HG02885 (cell line): Measurements from ENCODE around the gene TP53BP2.
"Not testable (repeated sequence)": the region's sequence is repeated elsewhere in the genome, so short reads cannot be mapped to it uniquely, and the experiment has no call there.

ENCODE experiments used
- ATAC-seq: cut with Tn5 transposase; IDR thresholded peaks from one replicate; pipeline ENCODE4 v1.9.1; 2021; ENCODE audit warnings: mild to moderate bottlenecking; ENCODE audit not compliant: unreplicated experiment, poor library complexity

TP53BP2 gene, protein sequence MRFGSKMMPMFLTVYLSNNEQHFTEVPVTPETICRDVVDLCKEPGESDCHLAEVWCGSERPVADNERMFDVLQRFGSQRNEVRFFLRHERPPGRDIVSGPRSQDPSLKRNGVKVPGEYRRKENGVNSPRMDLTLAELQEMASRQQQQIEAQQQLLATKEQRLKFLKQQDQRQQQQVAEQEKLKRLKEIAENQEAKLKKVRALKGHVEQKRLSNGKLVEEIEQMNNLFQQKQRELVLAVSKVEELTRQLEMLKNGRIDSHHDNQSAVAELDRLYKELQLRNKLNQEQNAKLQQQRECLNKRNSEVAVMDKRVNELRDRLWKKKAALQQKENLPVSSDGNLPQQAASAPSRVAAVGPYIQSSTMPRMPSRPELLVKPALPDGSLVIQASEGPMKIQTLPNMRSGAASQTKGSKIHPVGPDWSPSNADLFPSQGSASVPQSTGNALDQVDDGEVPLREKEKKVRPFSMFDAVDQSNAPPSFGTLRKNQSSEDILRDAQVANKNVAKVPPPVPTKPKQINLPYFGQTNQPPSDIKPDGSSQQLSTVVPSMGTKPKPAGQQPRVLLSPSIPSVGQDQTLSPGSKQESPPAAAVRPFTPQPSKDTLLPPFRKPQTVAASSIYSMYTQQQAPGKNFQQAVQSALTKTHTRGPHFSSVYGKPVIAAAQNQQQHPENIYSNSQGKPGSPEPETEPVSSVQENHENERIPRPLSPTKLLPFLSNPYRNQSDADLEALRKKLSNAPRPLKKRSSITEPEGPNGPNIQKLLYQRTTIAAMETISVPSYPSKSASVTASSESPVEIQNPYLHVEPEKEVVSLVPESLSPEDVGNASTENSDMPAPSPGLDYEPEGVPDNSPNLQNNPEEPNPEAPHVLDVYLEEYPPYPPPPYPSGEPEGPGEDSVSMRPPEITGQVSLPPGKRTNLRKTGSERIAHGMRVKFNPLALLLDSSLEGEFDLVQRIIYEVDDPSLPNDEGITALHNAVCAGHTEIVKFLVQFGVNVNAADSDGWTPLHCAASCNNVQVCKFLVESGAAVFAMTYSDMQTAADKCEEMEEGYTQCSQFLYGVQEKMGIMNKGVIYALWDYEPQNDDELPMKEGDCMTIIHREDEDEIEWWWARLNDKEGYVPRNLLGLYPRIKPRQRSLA

DNA sequence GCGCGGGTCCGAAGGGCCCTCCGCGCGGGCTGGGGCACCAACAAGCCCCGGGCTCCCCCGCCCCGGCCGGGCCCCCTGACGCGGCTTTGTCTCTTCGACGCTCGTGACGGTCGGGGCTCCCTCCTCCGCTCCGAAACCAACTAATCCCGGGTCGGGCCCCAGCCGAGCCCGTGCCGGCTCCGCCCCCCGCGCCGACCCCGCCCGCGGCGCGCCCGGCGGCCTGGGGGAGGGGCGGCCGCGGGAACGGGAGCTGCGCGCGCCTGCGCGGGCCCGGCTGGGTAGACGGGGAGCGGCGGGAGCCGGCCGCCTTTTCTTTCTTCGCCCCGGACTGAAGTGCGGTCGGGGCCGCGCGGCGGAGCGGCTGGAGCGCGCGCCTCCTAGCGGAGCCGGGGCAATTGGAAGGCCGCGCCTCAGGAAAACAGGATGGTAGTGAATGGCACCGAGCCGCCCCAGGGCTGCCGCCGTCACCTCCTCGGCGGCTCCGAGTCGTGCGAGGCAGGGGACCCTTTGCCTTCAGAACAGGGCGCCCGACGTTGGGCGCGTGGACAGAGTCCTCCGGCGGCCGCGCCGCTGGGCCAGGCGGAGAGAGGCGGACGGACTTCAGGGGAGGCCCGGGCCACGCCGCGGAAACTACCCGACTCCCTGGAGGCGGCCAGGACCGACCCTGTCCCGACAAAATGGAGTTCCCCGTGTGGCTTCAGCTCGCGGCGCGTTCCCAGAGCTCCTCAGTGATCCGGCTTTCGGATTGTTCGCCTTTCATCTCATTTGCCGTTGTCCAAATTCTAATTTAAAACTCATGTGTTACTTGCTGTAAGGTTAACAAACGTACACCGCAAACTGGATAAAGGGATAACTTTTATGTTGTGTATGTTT is at the start of gene TP53BP2:
TP53BP2 (minus strand) TSS at position 138 of the 873 bp plus-strand sequence. CDS start 267 bp downstream, outside the sequence.
- ATAC-seq, result peak; percentile 75

DNA sequence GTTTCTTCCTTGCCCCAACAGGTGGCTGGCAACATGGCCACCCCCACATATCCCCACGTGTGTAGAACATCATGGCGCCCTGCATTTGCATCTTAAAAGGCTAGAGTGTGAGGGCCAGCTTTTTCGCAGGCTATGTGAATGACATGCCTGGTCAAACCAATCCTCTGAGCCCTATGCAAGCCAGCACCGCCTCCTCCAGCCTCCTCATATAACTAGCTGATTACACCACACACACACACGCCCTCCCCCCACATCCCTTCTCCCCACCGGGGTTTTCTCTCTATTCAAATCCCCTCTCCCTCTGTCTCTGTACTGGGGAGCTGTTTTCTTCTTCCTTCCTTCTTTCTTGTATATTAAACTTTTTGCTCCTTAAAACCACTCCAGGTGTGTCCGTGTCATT is 44.7 kb upstream of the TP53BP2 start:
- not testable (repeated sequence) for ATAC-seq

DNA sequence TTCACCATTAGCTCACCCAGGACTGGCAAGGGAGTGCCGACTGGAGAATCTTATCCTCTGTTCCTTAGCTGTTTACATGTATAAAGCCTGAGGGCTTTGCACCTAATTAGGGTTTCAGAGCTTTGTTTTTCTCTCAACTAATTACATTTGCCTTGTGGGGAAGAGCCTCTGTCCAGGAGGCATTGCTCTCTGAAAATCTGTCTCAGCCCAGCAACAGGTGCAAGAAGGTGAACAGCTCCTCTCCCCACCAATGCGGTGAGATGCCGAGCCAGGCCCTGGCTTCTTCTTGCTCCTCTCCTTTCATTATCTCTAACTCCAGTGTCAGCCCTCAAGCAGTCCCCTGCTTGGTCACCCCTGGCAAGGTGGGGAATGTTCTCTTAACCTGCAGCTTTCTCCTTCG is 43.6 kb upstream of the TP53BP2 start:
- not testable (repeated sequence) for ATAC-seq

DNA sequence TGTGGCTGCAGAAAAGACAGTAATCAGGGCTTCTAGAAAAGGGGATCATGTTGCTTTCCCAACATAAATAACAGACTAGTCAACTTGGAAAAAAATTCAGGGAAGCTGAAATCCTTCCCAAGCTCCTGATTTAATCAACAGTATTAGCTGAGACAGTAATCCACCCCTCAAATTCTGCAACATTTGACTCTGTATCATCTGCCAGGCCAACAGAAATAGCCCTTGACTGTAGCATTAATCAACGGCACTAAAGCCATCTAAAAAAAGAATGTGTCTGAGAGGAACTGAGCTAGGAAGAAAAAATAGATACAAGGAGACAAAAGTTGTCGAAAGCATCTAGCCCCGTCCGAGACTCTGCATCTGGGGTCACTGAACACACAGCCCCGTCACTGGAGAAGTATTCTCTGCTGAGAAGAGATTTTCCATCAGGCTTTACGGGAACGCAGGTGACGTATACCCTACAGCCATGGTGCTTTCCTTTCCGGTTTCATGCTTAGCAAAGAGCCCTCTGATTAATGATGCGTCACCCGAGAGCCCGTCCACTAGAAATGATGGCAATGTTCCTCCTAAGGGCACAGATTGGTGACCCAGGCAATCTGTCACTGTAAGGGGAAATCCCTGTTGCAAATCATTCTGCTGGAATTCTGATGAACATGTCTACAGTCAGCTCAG is 42.1 kb upstream of the TP53BP2 start:
- peak; percentile 48 for ATAC-seq

DNA sequence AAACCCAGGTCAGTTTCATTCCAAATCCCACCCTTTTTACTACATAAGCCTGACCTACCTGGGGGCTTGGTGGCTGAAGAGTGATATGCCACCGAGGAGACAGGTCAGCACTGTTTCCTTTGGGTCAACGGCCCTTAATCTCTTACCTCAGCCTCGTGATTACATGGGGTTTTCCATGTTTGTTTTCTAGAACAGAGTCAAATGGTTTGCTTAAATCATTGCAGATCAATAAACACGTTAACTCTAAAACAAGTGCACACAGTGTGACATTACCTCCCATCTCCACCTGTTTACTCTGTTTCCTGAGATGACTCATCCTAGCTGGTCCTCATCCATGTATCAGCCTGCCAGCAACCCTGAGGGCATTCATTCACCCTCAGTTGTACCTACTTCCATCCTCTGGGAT is 40.8 kb upstream of the TP53BP2 start:
- no peak for ATAC-seq

DNA sequence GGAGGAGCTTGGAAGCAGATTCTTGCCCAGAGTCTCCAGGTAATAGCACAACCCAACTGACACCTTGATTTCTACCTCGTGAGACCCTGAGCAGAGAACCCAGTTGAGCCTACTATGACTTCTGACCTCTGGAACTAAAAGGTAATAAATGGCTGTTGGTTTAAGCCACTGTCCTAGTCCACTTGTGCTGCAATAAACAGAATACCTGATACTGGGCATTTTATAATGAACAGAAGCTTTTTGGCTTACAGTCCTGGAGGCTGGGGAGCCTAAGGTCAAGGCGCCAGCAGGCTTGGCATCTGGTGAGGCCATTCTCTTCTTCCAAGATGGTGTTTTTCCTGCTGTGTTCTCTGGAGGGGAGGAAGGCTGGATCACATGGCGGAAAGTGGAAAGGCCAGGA is 39.9 kb upstream of the TP53BP2 start:
- no peak for ATAC-seq

DNA sequence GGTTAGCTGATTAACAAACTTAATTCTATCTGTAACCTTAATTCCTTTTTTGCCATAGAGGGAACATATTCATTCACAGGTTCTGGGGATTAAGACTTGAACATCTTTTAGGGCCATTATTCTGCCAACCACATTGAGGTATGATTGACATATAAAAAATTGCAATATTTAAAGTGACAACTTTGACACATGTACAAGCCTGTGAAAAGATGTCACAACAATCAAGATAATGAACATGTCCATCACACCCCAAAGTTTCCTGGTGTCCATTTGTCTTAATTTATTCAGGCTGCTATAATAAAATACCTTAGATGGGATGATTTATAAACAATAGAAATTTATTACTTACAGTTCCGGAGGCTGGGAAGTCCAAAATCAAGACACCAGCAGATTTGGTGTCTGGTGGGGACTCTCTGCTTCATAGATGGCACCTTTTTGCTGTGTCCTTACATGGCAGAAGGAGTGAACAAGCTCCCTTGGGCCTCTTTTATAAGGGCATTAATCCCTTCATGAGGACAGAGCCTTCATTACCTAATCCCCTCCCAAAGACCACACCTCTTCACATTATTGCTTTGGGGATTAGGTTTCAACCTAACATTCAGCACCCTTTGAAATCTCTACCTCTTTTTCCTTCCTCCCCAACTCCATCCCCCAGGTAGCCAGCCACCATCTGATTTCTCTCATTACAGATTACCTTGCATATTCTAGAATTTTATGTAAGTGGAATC is 33.0 kb upstream of the TP53BP2 start:
- no peak for ATAC-seq

DNA sequence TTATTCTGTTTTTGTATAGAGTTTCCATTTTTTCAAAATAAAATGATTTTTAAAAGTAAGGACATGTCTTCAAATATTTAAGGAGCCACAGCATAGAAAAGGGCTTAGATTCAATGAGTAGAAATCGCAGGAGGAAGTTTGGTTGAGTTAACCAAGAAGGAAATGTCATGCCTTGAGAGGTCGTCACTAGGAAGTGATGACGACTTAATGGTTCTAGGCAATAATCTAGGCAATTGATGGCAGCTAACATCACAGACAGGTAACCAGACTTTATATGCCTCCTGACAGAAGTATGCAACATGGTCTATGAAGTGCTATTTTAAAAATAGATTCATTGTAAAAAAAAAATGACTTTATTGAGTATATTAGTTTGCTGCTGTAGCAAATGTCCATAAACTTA is 32.1 kb upstream of the TP53BP2 start:
- no peak for ATAC-seq

DNA sequence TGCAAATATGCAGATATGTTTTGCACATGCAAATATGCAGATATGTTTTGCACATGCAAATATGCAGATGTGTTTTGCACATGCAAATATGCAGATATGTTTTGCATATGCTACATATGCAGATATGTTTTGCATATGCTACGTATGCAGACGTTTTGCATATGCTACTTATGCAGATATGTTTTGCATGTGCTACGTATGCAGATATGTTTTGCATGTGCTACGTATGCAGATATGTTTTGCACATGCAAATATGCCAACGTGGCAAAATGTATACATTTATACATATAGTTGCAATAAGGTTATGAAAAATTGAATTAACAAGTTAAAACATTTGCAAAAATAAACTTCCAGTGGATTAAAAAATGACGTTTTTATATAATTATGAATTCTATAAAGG is 30.8 kb upstream of the TP53BP2 start:
- ATAC-seq, result no peak

DNA sequence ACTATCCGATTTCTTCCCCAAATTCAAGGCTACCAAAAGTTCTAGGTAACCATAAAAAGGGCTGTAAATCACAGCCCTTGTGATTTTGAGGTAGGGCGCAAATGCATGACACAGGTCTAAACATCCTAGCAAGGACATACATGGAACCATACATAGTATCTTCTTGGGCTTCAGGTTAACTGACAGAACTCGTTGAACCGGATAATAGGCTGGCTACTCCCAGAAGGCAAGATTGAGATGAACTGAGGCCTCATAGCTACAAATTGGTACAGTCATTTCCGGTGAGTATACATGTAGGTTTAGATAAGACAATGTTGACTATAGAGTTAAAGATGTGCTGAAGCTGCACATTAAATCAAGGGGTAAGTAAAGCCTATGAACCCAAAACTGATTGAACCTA is 27.3 kb upstream of the TP53BP2 start:
- no peak for ATAC-seq

DNA sequence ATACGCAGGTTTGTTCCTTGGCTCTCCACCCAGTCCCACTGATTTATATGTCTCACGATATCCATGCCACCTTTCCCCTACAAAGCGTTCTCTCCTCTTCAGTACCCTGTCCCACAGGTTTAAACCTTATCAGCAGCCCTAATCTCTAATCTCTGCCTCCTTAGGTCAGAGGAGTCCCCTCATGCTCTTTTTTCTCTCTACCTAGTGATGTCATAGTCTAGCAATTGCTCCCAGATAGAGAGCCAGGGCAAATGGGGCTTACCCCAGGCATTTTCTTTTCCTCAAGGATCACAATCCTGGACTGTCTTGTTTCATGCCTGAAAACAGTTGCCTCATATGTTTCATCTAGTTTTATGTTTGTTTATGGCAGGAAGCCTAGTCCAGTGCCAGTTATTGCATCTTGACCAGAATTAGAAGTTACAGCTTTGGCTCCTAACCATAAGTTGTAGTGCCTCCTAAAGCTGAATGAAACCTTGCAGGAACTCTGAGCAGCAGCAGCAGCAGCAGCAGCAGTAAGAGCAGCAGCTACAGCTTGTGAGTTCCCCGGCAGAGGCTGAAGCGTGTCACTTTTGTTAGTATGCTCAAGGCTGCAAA is 26.7 kb upstream of the TP53BP2 start:
- no peak for ATAC-seq

DNA sequence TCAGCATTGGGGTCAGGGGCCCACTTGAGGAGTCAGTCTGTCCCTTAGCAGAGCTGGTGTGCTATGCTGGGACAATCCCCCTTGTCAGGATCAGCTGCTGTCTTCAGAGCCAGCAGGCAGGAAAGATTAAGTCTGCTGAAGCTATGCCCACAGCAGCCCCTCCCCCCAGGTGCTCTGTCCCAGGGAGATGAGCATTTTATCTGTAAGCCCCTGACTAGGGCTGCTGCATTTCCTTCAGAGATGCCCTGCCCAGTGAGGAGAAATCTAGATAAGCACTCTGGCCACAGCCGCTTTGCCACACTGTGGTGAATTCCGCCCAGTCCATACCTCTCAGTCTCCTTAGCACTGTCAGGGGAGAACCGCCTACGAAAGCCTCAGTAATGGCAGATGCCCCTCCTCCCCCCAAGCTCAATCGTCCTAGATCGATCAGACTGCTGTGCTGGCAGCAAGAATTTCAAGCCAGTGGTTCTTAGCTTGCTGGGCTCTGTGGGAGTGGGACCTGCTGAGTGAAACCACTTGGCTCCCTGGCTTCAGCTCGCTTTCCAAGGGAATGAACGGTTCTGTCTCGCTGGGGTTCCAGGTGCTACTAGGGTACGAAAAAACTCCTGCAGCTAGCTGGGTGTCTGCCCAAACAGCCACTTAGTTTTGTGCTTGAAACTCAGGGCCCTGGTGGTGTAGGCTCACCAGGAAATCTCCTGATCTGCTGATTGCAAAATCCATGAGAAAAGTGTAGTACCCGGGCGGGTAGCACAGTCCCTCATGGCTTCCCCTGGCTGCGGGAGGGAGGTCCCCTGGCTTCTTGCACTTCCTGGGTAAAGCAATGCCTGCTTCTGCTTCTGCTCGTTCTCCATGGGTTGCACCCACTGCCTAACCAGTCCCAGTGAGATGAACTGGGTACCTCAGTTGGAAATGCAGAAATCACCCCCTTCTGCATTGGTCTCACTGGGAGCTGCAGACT is 25.1 kb upstream of the TP53BP2 start:
- ATAC-seq, result no peak

DNA sequence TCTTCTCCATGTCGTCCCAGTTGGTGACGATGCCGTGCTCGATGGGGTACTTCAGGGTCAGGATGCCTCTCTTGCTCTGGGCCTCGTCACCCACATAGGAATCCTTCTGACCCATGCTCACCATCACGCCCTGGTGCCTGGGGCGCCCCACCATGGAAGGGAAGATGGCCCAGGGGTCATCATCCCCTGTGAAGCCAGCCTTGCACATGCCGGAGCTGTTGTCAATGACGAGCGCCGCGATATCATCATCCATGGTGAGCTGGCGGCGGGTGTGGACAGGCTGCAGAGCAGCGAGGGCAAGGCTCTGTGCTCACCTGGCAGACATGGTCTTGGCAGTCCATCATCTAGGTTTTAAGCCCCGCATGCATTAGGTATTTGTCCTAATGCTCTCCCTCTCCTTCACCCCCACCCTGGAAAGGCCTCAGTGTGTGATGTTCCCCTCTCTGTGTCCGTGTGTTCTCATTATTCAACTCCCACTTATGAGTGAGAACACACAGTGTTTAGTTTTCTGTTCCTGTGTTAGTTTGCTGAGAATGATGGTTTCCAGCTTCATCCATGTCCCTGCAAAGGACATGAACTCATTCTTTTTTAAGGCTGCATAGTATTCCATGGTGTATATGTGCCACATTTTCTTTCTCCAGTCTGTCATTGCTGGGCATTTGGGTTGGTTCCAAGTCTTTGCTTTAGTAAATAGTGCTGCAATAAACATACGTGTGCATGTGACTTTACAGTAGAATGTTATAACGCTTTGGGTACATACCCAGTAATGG is 19.0 kb upstream of the TP53BP2 start:
- not testable (repeated sequence) for ATAC-seq

DNA sequence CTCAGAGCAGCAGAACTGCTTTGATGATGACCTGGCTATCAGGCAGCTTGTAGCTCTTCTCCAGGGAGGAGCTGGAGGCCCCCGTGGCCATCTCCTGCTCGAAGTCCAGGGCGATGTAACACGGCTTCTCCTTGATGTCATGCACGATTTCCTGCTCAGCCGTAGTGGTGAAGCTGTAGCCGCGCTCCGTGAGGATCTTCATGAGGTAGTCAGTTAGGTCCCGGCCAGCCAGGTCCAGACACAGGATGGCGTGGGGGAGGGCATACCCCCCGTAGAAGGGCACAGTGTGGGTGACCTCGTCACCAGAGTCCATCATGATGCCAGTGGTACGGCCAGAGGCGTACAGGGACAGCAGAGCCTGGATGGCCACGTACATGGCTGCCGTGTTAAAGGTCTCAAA is 18.3 kb upstream of the TP53BP2 start:
- no peak for ATAC-seq

DNA sequence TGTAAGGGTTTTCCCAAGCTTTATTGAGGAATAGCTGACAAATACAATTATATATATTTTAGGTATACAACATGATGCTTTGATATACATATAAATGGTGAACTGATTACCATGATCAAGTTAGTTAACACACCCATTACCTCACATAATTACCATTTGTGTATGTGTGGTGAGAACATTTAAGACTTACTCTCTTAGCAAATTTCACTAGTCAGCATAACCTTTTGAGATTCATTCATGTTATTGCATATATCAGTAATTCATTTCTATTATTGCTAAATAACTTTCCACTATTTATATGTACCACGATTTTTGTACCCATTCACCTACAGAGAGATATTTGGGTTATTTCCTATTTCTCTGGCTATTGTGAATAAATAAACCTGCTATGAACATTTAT is 16.2 kb upstream of the TP53BP2 start:
- no peak for ATAC-seq

DNA sequence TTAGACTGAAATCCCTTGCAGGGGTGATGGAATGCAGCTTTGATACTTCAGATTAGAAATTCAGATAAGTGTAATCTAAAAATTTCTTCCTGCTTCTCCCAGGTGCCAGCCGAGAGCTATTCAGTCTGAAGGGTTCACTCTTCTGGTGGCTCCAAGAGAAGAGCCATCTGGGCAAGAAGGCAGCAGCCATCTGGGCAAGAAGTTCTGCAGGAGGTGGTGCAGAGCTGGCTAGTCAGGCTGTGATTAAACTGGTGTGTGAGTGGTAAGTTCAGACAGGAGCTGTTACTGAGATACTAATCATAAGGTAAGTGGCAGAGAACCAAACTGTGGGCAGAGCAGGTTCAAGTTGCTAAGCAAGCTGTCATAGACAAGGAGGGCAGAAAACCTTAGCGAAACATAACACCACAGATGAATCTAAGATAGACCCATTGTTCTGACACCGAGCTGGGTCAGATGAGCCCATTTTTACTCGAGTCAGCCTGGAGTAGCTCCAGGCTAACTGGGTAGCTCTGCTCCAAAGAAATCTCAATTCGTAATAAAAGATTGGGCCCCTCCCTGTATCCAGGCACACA is 14.4 kb upstream of the TP53BP2 start:
- no peak for ATAC-seq
